SH-SY5Y (cell line): Measurements from ENCODE around the gene MYO1D.

Experiments
- GATA2 ChIP-seq: IDR thresholded peaks from 2 replicates; pipeline ENCODE4 v1.6.1; 2011; ENCODE audit warnings: mild to moderate bottlenecking, low read depth, low read length
- GATA3 ChIP-seq: IDR thresholded peaks from 2 replicates; pipeline ENCODE4 v1.6.1; 2011; ENCODE audit warnings: low read depth, mild to moderate bottlenecking, low read length, moderate library complexity

The MYO1D gene

GRCh38 chr17:32903774-32904673 lies 27.1 kb upstream of the MYO1D start:
- TF ChIP-seq GATA3 (no peak), GATA2 (no peak)

DNA sequence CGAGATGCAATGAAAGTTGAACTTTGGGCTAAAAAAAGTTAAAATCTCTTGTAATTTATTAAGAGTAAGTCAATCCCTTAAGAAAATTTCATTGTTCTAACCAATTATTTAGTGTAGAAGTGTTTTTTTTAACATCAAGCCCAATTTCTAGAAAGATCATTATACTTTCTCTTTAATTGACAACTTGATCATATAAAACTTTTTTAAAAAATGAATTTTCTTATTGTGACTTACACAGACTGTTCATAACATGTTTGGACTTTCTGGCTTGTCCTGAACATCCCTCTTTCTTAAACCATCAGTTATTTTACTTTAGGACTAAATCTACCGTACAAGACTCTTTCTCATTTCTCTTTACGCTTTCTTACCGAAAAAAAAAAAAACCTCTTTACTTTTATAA lies 24.8 kb upstream of the MYO1D start:
- TF ChIP-seq GATA3: no peak

- TF ChIP-seq GATA2: no peak
- no peak for TF ChIP-seq GATA3
Observed at GRCh38 chr17:32899236-32900013, 22.5 kb upstream of the MYO1D start.

DNA sequence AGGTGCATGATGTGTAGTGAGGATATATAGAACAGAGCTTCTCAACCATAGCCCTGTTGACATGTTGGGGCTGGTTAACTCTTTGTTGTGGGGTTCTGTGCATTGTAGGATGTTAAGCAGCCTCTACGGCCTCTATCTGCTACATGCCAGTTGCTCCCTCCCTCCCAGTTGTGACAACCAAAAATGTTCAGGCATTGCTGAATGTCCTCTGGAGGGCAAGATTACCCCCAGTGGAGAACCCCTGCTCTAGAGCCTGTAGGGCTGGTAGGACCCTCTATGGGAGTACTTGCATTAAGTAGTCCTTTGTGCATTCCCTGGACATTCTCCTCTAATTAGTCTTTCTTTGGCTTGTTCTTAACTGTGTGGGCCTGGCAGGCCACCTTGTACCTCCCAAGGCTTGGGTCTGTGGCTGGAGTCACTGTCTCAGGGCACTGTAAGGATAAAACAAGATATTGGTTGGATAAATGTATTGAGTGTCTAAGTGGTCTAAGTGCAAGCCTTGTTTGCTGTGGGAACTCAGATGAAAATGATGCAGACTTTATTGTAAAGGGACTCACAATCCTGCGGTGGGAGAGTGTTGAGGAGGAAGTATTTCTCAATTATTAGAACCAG lies 19.8 kb upstream of the MYO1D start:
- TF ChIP-seq GATA2 (no peak), GATA3 (no peak)

- no peak for TF ChIP-seq GATA3
- TF ChIP-seq GATA2: no peak
Observed at GRCh38 chr17:32894245-32894644, 17.3 kb upstream of the MYO1D start.

DNA sequence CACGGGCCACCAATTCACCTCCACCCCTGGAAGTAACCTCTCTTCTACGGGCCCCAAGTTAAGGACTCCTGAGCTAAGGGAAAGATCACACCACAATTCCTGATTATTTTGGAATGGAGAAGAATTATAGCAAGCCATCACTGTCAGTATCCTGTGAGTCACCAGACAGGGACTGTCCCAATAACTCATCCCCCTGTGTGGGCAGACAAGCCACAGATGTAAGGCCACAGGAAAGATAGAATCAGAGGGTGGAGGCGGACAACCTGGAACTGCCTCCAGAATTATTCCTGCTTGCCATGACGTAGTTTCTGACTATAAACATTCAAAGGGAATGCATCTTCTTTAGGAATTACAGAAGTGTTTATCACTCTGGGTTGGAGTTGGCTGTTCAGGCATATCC lies 5.8 kb upstream of the MYO1D start:
- TF ChIP-seq GATA3 (no peak), GATA2 (no peak)

- TF ChIP-seq GATA3 (no peak), GATA2 (no peak)
Observed at GRCh38 chr17:32882029-32882428, 5.1 kb upstream of the MYO1D start.

DNA sequence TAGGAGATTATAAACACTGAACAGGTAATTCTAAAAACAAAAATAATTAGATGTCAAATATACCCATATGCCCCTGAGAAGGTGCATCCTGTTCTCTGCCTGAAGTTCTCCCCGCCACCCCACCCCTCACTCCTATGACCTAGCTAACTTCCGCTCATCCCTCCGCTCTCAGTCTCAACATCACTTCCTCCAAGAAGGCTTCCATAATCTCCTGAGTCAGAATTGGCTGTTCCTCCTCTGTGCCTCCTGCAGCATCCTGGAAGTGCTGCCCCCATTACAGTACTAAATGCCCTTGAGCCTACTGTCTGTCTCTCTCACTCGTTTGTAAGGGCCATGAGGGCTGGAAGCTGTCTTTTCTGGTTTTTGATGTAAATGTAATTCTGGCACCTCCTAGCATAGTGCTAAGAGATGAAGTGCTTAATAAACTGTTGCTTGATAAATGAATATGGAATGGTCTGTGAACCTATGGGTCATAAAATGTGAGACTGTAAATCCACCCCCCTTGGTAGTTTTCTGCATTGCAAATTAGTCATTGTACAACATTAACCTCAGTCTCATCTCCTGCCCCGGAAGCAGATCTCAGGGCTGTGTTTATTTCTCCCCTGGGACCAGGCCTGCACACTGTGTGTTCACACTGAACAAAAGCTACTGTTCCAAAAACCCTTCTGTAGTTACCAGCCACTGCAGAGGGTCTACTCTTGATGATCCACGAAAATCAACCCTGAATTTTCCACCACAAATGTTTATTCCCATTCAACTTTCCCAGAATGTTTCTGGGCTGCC lies 3.9 kb upstream of the MYO1D start:
- TF ChIP-seq GATA2 (no peak), GATA3 (no peak)

- TF ChIP-seq GATA2 (no peak), GATA3 (no peak)
Observed at GRCh38 chr17:32879134-32879533, 2.2 kb upstream of the MYO1D start.

GRCh38 chr17:32878211-32878610 lies 1.3 kb upstream of the MYO1D start:
- TF ChIP-seq GATA3: no peak
- TF ChIP-seq GATA2: no peak

GRCh38 chr17:32877164-32877764 lies 340 bp upstream of the MYO1D start:
- TF ChIP-seq GATA3 (no peak), GATA2 (no peak)

- TF ChIP-seq GATA2 (no peak), GATA3 (no peak)
Observed at GRCh38 chr17:32875923-32876416, 954 bp downstream of the MYO1D start.

DNA sequence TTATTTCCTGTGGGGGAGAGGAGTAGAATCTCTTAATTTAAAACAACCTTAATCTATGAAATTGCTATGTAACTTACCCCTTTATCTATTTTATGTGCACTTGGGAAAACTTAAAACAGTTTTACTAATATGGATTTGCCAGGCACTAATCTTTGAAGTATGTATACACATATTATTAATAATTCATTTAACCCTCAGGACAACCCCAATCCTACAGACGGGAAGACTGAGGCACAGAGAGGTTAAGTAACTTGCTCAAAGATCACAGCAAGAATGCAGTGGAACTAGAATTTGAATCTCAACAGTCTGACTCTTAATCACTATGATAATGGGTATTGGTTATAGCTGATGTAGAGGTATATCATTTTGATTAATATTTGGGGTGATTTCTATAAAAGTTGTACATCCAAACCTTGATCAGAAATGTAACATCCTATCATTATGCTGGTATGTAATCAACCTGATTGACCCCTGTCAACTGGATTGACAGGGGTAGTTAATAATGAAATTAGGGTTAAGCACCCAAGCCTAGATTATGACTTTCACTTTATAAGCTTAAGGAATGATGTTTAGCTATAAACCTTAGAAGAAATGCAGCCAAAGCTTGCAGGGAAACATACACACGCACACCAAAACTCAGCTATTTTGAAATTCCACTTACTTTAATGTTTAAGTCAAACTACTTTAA lies 1.6 kb downstream of the MYO1D start:
- no peak for TF ChIP-seq GATA3
- TF ChIP-seq GATA2: no peak
